ENCODE results near the gene UGT1A8.

GRCh38 chr2:233684640-233685039, 67.2 kb downstream of the UGT1A8 start:
- TF ChIP-seq EZH2phosphoT487 (IDR thresholded peaks at IDR 0.05; ENCODE audit: insufficient read depth, low read depth) (no peak), EZH2 (IDR thresholded peaks at IDR 0.05; ENCODE audit: insufficient read depth, poor library complexity, severe bottlenecking) (no peak)

Data from GM23248 (cell line).